Endothelial cell of umbilical vein (primary cell): ENCODE results near the gene CCDC9B. TPM values are rescaled to one million over a fixed set of nuclear protein-coding genes. Genes with fewer than 3 reads are reported as not detected.
A peak's percentile ranks its signal among the peaks of the same experiment; 100 is the strongest.

ENCODE experiments used
- BruUV-seq: library from RNA; stranded (reverse); fragments of 400-500 nt; replicated peaks from 2 replicates; lab custom pipeline; 2021; lab: Mats Ljungman, UMichigan
- CTCF ChIA-PET: fragments of 300-600, 350-600 bp; sonication (Branson Sonifier 250); formaldehyde crosslinking; loops from one replicate; lab custom pipeline; 2021; ENCODE audit warnings: antibody characterized with exemption, inconsistent platforms; lab: Charles Lee
- POLR2A ChIA-PET: fragments of 300-600, 350-600 bp; sonication (Branson Sonifier 250); formaldehyde crosslinking; loops from one replicate; lab custom pipeline; 2021; ENCODE audit warnings: antibody characterized with exemption, inconsistent platforms; lab: Charles Lee
- DNase-seq: peaks from one replicate; pipeline ENCODE4 v3.0.0-alpha.2; 2011; ENCODE audit warnings: low read depth, low spot score
- FAIRE-seq: peaks from 2 replicates; lab custom pipeline; 2011; peaks lifted over from hg19 to GRCh38; lab: Jason Lieb, UNC
- H2AFZ ChIP-seq: 2 replicates; pipeline ENCODE4 v1.6.0; 2012; ENCODE audit warnings: low read depth, low read length, control low read depth, inconsistent platforms
- H3K27ac ChIP-seq: 2 replicates; pipeline ENCODE4 v1.5.1; 2011; ENCODE audit warnings: low read depth, mild to moderate bottlenecking, control low read depth, low read length, moderate library complexity; ENCODE audit not compliant: insufficient read depth
- H3K27me3 ChIP-seq, 2 experiments: 2 replicates each; pipeline versions ENCODE4 v1.6.0 to v1.6.1; 2011; ENCODE audit warnings: low read length in 2 of 2, mixed read lengths in 1 of 2; ENCODE audit not compliant: control insufficient read depth in 2 of 2, insufficient read depth in 2 of 2
- H3K36me3 ChIP-seq, 2 experiments: 2 replicates in 1 of 2; 3 replicates in 1 of 2; pipeline ENCODE4 v1.5.1; 2011; ENCODE audit warnings: low read length in 2 of 2, mild to moderate bottlenecking in 1 of 2, moderate library complexity in 1 of 2; ENCODE audit not compliant: control insufficient read depth in 2 of 2, insufficient read depth in 2 of 2; ENCODE audit errors: extremely low read depth in 1 of 2
- H3K4me1 ChIP-seq: 3 replicates; pipeline ENCODE4 v1.5.1; 2011; ENCODE audit warnings: mild to moderate bottlenecking, low read length; ENCODE audit not compliant: control insufficient read depth, insufficient read depth; ENCODE audit errors: extremely low read depth
- H3K4me2 ChIP-seq: 2 replicates; pipeline ENCODE4 v1.6.1; 2011; ENCODE audit warnings: low read length, control low read depth, mixed read lengths; ENCODE audit not compliant: insufficient read depth
- H3K4me3 ChIP-seq, 3 experiments: fragments of 200-600 bp in 1 of 3; sonication (generic), shearing (Covaris generic) in 1 of 3; replicated peaks in 1 of 3; 2 replicates each; pipeline ENCODE4 v1.5.1; 2011 to 2016; ENCODE audit warnings: control low read depth in 3 of 3, low read length in 3 of 3, mild to moderate bottlenecking in 2 of 3, inconsistent platforms in 1 of 3, low read depth in 1 of 3, moderate library complexity in 1 of 3; ENCODE audit not compliant: insufficient read depth in 1 of 3
- H3K79me2 ChIP-seq: 2 replicates; pipeline ENCODE4 v1.6.0; 2012; ENCODE audit warnings: low read length, inconsistent platforms; ENCODE audit not compliant: control insufficient read depth, insufficient read depth
- H3K9ac ChIP-seq: replicated peaks from 2 replicates; pipeline ENCODE3; 2011; ENCODE audit warnings: low read length, control low read depth; ENCODE audit not compliant: insufficient read depth; ENCODE audit errors: extremely low read depth
- H3K9me1 ChIP-seq: replicated peaks from 3 replicates; pipeline ENCODE4 v1.6.0; 2011; ENCODE audit warnings: mild to moderate bottlenecking, low read length; ENCODE audit not compliant: control insufficient read depth, insufficient read depth; ENCODE audit errors: extremely low read depth
- H3K9me3 ChIP-seq: replicated peaks from 2 replicates; pipeline ENCODE4 v1.5.1; 2012; ENCODE audit warnings: low read length, inconsistent platforms; ENCODE audit not compliant: control insufficient read depth, insufficient read depth
- H4K20me1 ChIP-seq: replicated peaks from 2 replicates; pipeline ENCODE3; 2011; ENCODE audit warnings: mild to moderate bottlenecking, low read length; ENCODE audit not compliant: control insufficient read depth, insufficient read depth; ENCODE audit errors: extremely low read depth
- EZH2 ChIP-seq: IDR thresholded peaks from 2 replicates; pipeline ENCODE4 v1.6.1; 2012; ENCODE audit warnings: borderline replicate concordance, low read depth, mild to moderate bottlenecking, moderate library complexity, low read length, inconsistent platforms; ENCODE audit not compliant: severe bottlenecking
- FOS ChIP-seq: IDR thresholded peaks from 2 replicates; pipeline ENCODE4 v1.6.1; 2011; ENCODE audit warnings: mild to moderate bottlenecking, low read length, moderate library complexity, borderline replicate concordance; ENCODE audit not compliant: insufficient read depth
- GATA2 ChIP-seq: IDR thresholded peaks from 2 replicates; pipeline ENCODE4 v1.7.0; 2011; ENCODE audit warnings: low read depth, mild to moderate bottlenecking, moderate library complexity, mixed read lengths, low read length; ENCODE audit not compliant: insufficient read length, insufficient read depth
- JUN ChIP-seq: IDR thresholded peaks from 2 replicates; pipeline ENCODE4 v1.6.1; 2011; ENCODE audit warnings: borderline replicate concordance, low read depth; ENCODE audit not compliant: insufficient read length, insufficient read depth
- MYC ChIP-seq: IDR thresholded peaks from one replicate; pipeline ENCODE4 v1.6.1; 2011; ENCODE audit warnings: mild to moderate bottlenecking, low read depth, low read length
- POLR2A ChIP-seq: IDR thresholded peaks from 2 replicates; pipeline ENCODE4 v1.6.1; 2012; ENCODE audit warnings: low read depth, mild to moderate bottlenecking, control low read depth, low read length
- POLR2AphosphoS5 ChIP-seq: IDR thresholded peaks from 2 replicates; pipeline ENCODE4 v1.6.1; 2012; ENCODE audit warnings: low read depth, mild to moderate bottlenecking, control low read depth, low read length, moderate library complexity; ENCODE audit not compliant: insufficient read depth
- dilution Hi-C: fragments of 300-500 bp; cut with MboI; formaldehyde crosslinking; loops from one replicate; pipeline ENCODE4 v1.15.0; 2019; ENCODE audit warnings: low sequenced_read_pairs; ENCODE audit not compliant: extremely low pct_ligation_motif_present
- intact Hi-C: fragments of 100-400 bp; cut with micrococcal nuclease; formaldehyde crosslinking; loops from one replicate; pipeline ENCODE4 v1.10.0; 2022
- polyA plus RNA-seq, 4 experiments: library from polyadenylated mRNA; depleted of rRNA in 3 of 4; stranded (reverse) in 3 of 4; unstranded in 1 of 4; fragments of >200 nt; gene quantifications; 2 replicates each; pipeline versions ENCODE4 v1.2.1 to v1.2.3, GENCODE V29; 2011 to 2012; ENCODE audit warnings: missing spikeins in 1 of 4
- total RNA-seq: library from RNA; stranded (reverse); gene quantifications from 2 replicates; pipeline ENCODE4 v1.2.3, GENCODE V29; 2021
- TF ChIP-seq, protein P1 (sequence below), 2 donors: IDR thresholded peaks; 1 replicate in 1 of 2; 2 replicates in 1 of 2; pipeline ENCODE4 v1.5.1; 2011; ENCODE audit warnings: low read length in 2 of 2, mild to moderate bottlenecking in 2 of 2, moderate library complexity in 2 of 2, control low read depth in 1 of 2, inconsistent platforms in 1 of 2, low read depth in 1 of 2; ENCODE audit not compliant: insufficient read depth in 1 of 2; ENCODE audit errors: extremely low read depth in 1 of 2
- TF ChIP-seq, protein P2 (sequence below): IDR thresholded peaks from 2 replicates; pipeline ENCODE4 v1.6.1; 2011; ENCODE audit not compliant: insufficient read depth, insufficient read length

Gene CCDC9B
- total and polyA plus RNA-seq, 2 donors (not counting 3 experiments of a cell fraction or from before 2014, with no cell fraction given) = 7.6 to 46.0 TPM

DNA sequence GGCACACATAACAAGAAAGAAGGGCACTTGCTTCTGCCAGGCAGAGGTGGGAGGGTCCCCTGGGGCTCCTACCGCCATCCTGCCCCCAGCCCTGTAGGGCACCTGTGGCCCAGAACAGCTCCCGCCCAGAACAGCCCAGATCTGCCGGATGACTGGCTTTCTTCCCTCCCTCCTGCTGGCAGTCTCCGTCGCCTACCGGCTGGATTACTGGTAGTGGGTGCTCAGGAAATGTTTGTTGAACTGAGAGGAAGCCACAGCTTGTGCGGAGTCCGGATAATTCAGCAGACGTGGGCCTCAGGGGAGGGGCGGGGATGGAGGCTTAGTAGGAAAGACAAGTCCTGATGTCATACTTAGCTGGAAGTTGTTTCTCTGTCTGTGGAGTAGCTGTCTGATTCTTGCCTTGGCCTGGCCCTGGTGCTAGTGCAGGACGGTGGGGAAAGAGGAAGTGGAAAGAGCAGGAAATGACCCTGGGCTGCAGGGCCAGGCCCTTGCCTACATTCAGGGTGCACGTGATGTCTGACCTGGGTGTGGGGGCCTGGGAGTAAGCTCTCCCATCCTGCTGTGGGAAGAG is 6.7 kb downstream of the CCDC9B start:
- Histone ChIP-seq H3K9ac (peak overlapping the region; percentile 61), H3K36me3 (peaks cover 0 to 8% of the 10 kb centered on the region in 2 experiments), H3K4me1 (peaks cover 39% of the 10 kb centered on the region), H3K4me3 (no peak overlapping the region), H2AFZ (peak overlapping the region; percentile 70), H3K79me2 (no peaks in the 10 kb centered on the region), H3K27me3 (no peaks in the 10 kb centered on the region), H4K20me1 (no peaks in the 10 kb centered on the region), H3K4me2 (peak overlapping the region; percentile 41), H3K9me3 (no peaks in the 10 kb centered on the region), H3K27ac (peak overlapping the region; percentile 80), H3K9me1 (no peaks in the 10 kb centered on the region)
- peak; percentile 100 for FAIRE-seq
- intact Hi-C loops = loop anchor here (1.0 kb wide), 1 partner anchor 11 kb away; the partner anchor contains the start of gene INAFM2
- DNase-seq = peak; percentile 98
- BruUV-seq = TSS peak; percentile 14
- ChIA-PET POLR2A (interaction anchor here (0.7 to 2.0 kb wide), 3 partner anchors 9 to 304 kb away, joined by 3 to 11 read pairs (median 4); partner anchors contain the start of gene INAFM2), CTCF (interaction anchor here (0.8 to 9.1 kb wide), 8 partner anchors 9 to 117 kb away, joined by 3 to 287 read pairs (median 8); partner anchors contain the start of genes INAFM2 and PLCB2)
- dilution Hi-C loops = no loop called here
- TF ChIP-seq, protein P1, sequence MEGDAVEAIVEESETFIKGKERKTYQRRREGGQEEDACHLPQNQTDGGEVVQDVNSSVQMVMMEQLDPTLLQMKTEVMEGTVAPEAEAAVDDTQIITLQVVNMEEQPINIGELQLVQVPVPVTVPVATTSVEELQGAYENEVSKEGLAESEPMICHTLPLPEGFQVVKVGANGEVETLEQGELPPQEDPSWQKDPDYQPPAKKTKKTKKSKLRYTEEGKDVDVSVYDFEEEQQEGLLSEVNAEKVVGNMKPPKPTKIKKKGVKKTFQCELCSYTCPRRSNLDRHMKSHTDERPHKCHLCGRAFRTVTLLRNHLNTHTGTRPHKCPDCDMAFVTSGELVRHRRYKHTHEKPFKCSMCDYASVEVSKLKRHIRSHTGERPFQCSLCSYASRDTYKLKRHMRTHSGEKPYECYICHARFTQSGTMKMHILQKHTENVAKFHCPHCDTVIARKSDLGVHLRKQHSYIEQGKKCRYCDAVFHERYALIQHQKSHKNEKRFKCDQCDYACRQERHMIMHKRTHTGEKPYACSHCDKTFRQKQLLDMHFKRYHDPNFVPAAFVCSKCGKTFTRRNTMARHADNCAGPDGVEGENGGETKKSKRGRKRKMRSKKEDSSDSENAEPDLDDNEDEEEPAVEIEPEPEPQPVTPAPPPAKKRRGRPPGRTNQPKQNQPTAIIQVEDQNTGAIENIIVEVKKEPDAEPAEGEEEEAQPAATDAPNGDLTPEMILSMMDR (IDR thresholded peaks at IDR 0.05; ENCODE audit: extremely low read depth in 1 of 2, insufficient read depth in 1 of 2, low read depth in 1 of 2, low read length in 2 of 2) = no peak
- TF ChIP-seq, protein P2, sequence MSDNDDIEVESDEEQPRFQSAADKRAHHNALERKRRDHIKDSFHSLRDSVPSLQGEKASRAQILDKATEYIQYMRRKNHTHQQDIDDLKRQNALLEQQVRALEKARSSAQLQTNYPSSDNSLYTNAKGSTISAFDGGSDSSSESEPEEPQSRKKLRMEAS = no peak
- TF ChIP-seq POLR2A = peak; percentile 32
- no peak for TF ChIP-seq MYC
- no peak for TF ChIP-seq FOS
- no peak for TF ChIP-seq JUN
- TF ChIP-seq POLR2AphosphoS5 = peak; percentile 60
- peak; percentile 41 for TF ChIP-seq GATA2
- TF ChIP-seq EZH2 = no peak
